ENCODE measurements around the gene TES.
"Not testable (repeated sequence)": the region's sequence is repeated elsewhere in the genome, so short reads cannot be mapped to it uniquely, and the experiment has no call there.

Gene TES

GRCh38 chr7:116283595-116284204 is 73.4 kb downstream of the TES start:
- no peak overlapping the region for H3K27ac ChIP-seq (ENCODE audit: low read depth, low read length)
- H3K36me3 ChIP-seq (ENCODE audit: insufficient read depth, low read length), result no peaks in the 10 kb centered on the region
- no peak overlapping the region for H3K4me3 ChIP-seq (ENCODE audit: low read depth, low read length)
- H3K27me3 ChIP-seq (ENCODE audit: insufficient read depth, low read length), result no peaks in the 10 kb centered on the region
- H3K79me2 ChIP-seq (ENCODE audit: control insufficient read depth, insufficient read depth, low read length, unreplicated experiment), result no peaks in the 10 kb centered on the region
- no peak overlapping the region for H2AFZ ChIP-seq (ENCODE audit: low read length, unreplicated experiment)
- peaks cover 7% of the 10 kb centered on the region for H3K4me1 ChIP-seq (ENCODE audit: control insufficient read depth, insufficient read depth, low read length, unreplicated experiment)

DNA sequence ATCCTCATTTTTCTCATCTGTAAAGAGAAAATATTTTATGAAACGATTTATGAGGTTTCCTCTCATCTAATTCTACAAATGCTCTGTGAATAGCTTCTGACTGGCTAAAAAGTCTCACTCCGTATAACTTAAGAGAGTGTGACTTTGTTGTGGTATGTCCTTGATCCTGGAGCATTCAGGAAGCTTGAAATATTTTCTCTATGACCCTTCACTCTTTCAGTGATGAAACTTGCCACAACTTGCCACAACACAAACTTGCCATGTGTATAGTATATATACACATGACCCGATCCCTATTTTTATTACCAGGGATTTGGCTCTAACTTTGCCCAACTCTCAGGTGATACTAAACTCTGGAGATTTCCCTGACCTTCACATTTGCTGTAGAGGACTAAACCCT is 74.1 kb downstream of the TES start:
- H3K4me3 ChIP-seq (ENCODE audit: low read depth, low read length), result no peak overlapping the region
- H2AFZ ChIP-seq (ENCODE audit: low read length, unreplicated experiment), result no peak overlapping the region
- no peaks in the 10 kb centered on the region for H3K27me3 ChIP-seq (ENCODE audit: insufficient read depth, low read length)
- H3K27ac ChIP-seq (ENCODE audit: low read depth, low read length), result no peak overlapping the region
- H3K4me1 ChIP-seq (ENCODE audit: control insufficient read depth, insufficient read depth, low read length, unreplicated experiment), result peaks cover 7% of the 10 kb centered on the region
- no peaks in the 10 kb centered on the region for H3K79me2 ChIP-seq (ENCODE audit: control insufficient read depth, insufficient read depth, low read length, unreplicated experiment)
- H3K36me3 ChIP-seq (ENCODE audit: insufficient read depth, low read length), result no peaks in the 10 kb centered on the region

GRCh38 chr7:116285252-116285651 is 74.9 kb downstream of the TES start:
- Histone ChIP-seq H3K79me2 (ENCODE audit: control insufficient read depth, insufficient read depth, low read length, unreplicated experiment) (no peaks in the 10 kb centered on the region), H3K4me1 (ENCODE audit: control insufficient read depth, insufficient read depth, low read length, unreplicated experiment) (peaks cover 7% of the 10 kb centered on the region)

GRCh38 chr7:116290740-116291139 is 80.4 kb downstream of the TES start:
- no peak overlapping the region for H2AFZ ChIP-seq (ENCODE audit: low read length, unreplicated experiment)
- no peaks in the 10 kb centered on the region for H3K4me1 ChIP-seq (ENCODE audit: control insufficient read depth, insufficient read depth, low read length, unreplicated experiment)
- H3K4me3 ChIP-seq (ENCODE audit: low read depth, low read length), result no peak overlapping the region
- H3K36me3 ChIP-seq (ENCODE audit: insufficient read depth, low read length), result no peaks in the 10 kb centered on the region
- H3K27me3 ChIP-seq (ENCODE audit: insufficient read depth, low read length), result no peaks in the 10 kb centered on the region
- no peaks in the 10 kb centered on the region for H3K79me2 ChIP-seq (ENCODE audit: control insufficient read depth, insufficient read depth, low read length, unreplicated experiment)
- no peak overlapping the region for H3K27ac ChIP-seq (ENCODE audit: low read depth, low read length)

More at GRCh38 chr7:116285252-116285651, 74.9 kb downstream of the TES start:
- Histone ChIP-seq H2AFZ (ENCODE audit: low read length, unreplicated experiment) (no peak overlapping the region), H3K27me3 (ENCODE audit: insufficient read depth, low read length) (no peaks in the 10 kb centered on the region), H3K4me3 (ENCODE audit: low read depth, low read length) (no peak overlapping the region), H3K36me3 (ENCODE audit: insufficient read depth, low read length) (no peaks in the 10 kb centered on the region), H3K27ac (ENCODE audit: low read depth, low read length) (no peak overlapping the region)

- Histone ChIP-seq H2AFZ (ENCODE audit: low read length, unreplicated experiment) (no peak overlapping the region), H3K36me3 (ENCODE audit: insufficient read depth, low read length) (no peaks in the 10 kb centered on the region), H3K79me2 (ENCODE audit: control insufficient read depth, insufficient read depth, low read length, unreplicated experiment) (no peaks in the 10 kb centered on the region), H3K4me1 (ENCODE audit: control insufficient read depth, insufficient read depth, low read length, unreplicated experiment) (no peaks in the 10 kb centered on the region), H3K4me3 (ENCODE audit: low read depth, low read length) (no peak overlapping the region), H3K27me3 (ENCODE audit: insufficient read depth, low read length) (no peaks in the 10 kb centered on the region), H3K27ac (ENCODE audit: low read depth, low read length) (no peak overlapping the region)
Observed at GRCh38 chr7:116291937-116292336, 81.6 kb downstream of the TES start.

DNA sequence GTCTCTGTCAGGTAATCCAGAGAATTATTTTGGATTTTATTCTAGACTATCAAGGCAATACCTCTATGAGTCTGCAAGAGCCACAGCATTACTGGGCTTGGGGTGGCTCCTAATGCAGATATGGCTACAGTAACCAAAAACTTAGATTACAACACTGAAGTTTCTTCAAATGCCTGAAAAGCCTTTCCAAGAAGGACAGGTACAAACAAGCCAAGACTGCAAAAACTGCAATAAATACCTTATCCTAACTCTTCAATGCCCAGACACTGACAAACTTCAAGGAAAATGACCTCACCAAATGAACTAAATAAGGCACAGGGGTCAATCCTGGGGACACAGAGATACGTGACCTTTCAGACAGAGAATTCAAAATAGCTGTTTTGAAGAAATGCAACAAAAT is 82.0 kb downstream of the TES start:
- Histone ChIP-seq H3K27me3 (ENCODE audit: insufficient read depth, low read length) (no peaks in the 10 kb centered on the region), H2AFZ (ENCODE audit: low read length, unreplicated experiment) (no peak overlapping the region), H3K4me3 (ENCODE audit: low read depth, low read length) (no peak overlapping the region), H3K79me2 (ENCODE audit: control insufficient read depth, insufficient read depth, low read length, unreplicated experiment) (no peaks in the 10 kb centered on the region), H3K36me3 (ENCODE audit: insufficient read depth, low read length) (0 out of 2 replicates have a peak, but pooled peaks cover 2% of the 10 kb centered on the region), H3K27ac (ENCODE audit: low read depth, low read length) (no peak overlapping the region), H3K4me1 (ENCODE audit: control insufficient read depth, insufficient read depth, low read length, unreplicated experiment) (no peaks in the 10 kb centered on the region)

- H3K79me2 ChIP-seq (ENCODE audit: control insufficient read depth, insufficient read depth, low read length, unreplicated experiment), result no peaks in the 10 kb centered on the region
Observed at GRCh38 chr7:116293139-116293538, 82.8 kb downstream of the TES start.

DNA sequence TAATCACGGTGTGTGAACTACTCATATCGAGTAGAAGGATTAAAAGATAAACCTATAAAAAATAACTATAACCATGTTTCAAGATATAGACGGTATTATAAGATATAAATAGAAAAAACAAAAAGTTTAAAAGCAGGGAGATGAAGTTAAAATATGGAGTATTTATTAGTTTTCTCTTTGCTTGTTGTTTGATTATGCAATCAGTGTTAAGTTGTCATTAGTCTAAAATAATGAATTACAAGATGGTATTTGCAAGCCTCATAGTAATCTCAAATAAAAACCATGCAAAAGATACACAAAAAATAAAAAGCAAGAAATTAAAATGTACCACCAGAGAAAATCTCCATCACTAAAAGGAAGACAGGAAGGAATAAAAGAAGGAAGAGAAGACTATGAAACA is 83.3 kb downstream of the TES start:
- H3K27ac ChIP-seq (ENCODE audit: low read depth, low read length), result no peak overlapping the region
- H3K36me3 ChIP-seq (ENCODE audit: insufficient read depth, low read length), result peaks cover 3% of the 10 kb centered on the region; the same call in 1 of the 2 replicates
- H3K79me2 ChIP-seq (ENCODE audit: control insufficient read depth, insufficient read depth, low read length, unreplicated experiment), result no peaks in the 10 kb centered on the region
- H3K4me1 ChIP-seq (ENCODE audit: control insufficient read depth, insufficient read depth, low read length, unreplicated experiment), result no peaks in the 10 kb centered on the region
- no peak overlapping the region for H2AFZ ChIP-seq (ENCODE audit: low read length, unreplicated experiment)
- no peaks in the 10 kb centered on the region for H3K27me3 ChIP-seq (ENCODE audit: insufficient read depth, low read length)
- no peak overlapping the region for H3K4me3 ChIP-seq (ENCODE audit: low read depth, low read length)

More at GRCh38 chr7:116293139-116293538, 82.8 kb downstream of the TES start:
- Histone ChIP-seq H3K27me3 (ENCODE audit: insufficient read depth, low read length) (no peaks in the 10 kb centered on the region), H3K4me1 (ENCODE audit: control insufficient read depth, insufficient read depth, low read length, unreplicated experiment) (no peaks in the 10 kb centered on the region), H3K27ac (ENCODE audit: low read depth, low read length) (no peak overlapping the region), H3K36me3 (ENCODE audit: insufficient read depth, low read length) (0 out of 2 replicates have a peak, but pooled peaks cover 3% of the 10 kb centered on the region), H2AFZ (ENCODE audit: low read length, unreplicated experiment) (no peak overlapping the region), H3K4me3 (ENCODE audit: low read depth, low read length) (no peak overlapping the region)

DNA sequence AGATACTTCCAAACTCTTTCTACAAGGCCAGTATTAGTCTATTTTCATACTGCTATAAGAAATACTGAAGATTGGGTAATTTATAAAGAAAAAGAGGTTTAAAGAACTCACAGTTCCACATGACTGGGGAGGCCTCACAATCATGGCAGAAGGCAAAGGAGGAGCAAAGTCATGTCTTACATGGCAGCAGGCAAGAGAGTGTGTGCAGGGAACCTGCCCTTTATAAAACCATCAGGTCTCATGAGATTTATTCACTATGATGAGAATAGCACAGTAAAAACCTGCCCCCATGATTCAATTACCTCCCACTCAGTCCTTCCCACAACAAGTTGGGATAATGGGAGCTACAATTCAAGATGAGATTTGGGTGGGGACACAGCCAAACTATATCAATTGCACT is 85.6 kb downstream of the TES start:
- H3K27me3 ChIP-seq (ENCODE audit: insufficient read depth, low read length); H3K79me2 ChIP-seq (ENCODE audit: control insufficient read depth, insufficient read depth, low read length, unreplicated experiment); H2AFZ ChIP-seq (ENCODE audit: low read length, unreplicated experiment); H3K4me3 ChIP-seq (ENCODE audit: low read depth, low read length); H3K4me1 ChIP-seq (ENCODE audit: control insufficient read depth, insufficient read depth, low read length, unreplicated experiment); H3K27ac ChIP-seq (ENCODE audit: low read depth, low read length); H3K36me3 ChIP-seq (ENCODE audit: insufficient read depth, low read length): not testable (repeated sequence)

DNA sequence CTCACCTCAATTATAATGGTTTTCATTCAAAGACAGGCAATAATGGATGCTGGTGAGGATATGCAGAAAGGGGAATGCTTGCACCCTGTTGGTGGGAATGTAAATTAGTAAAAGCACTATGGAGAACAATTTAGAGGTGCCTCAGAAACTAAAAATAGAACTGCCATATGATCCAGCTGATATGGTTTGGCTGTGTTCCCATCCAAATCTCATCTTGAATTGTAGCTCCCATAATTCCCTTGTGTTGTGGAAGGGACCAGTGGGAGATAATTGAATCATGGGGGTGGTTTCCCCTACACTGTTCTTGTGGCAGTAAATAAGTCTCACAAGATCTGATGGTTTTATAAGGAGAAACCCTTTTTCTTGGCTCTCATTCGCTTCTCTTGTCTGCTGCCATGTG is 87.7 kb downstream of the TES start:
- Histone ChIP-seq H3K27me3 (ENCODE audit: insufficient read depth, low read length) (no peaks in the 10 kb centered on the region), H2AFZ (ENCODE audit: low read length, unreplicated experiment) (no peak overlapping the region), H3K36me3 (ENCODE audit: insufficient read depth, low read length) (peaks cover 3% of the 10 kb centered on the region; the same call in 1 of the 2 replicates), H3K4me1 (ENCODE audit: control insufficient read depth, insufficient read depth, low read length, unreplicated experiment) (peaks cover 9% of the 10 kb centered on the region), H3K27ac (ENCODE audit: low read depth, low read length) (no peak overlapping the region), H3K79me2 (ENCODE audit: control insufficient read depth, insufficient read depth, low read length, unreplicated experiment) (no peaks in the 10 kb centered on the region), H3K4me3 (ENCODE audit: low read depth, low read length) (no peak overlapping the region)

- Histone ChIP-seq H3K36me3 (ENCODE audit: insufficient read depth, low read length) (peaks cover 3% of the 10 kb centered on the region; the same call in 1 of the 2 replicates), H3K4me1 (ENCODE audit: control insufficient read depth, insufficient read depth, low read length, unreplicated experiment) (peaks cover 9% of the 10 kb centered on the region), H3K79me2 (ENCODE audit: control insufficient read depth, insufficient read depth, low read length, unreplicated experiment) (no peaks in the 10 kb centered on the region), H3K4me3 (ENCODE audit: low read depth, low read length) (no peak overlapping the region), H2AFZ (ENCODE audit: low read length, unreplicated experiment) (no peak overlapping the region), H3K27ac (ENCODE audit: low read depth, low read length) (no peak overlapping the region), H3K27me3 (ENCODE audit: insufficient read depth, low read length) (no peaks in the 10 kb centered on the region)
Observed at GRCh38 chr7:116298576-116298975, 88.2 kb downstream of the TES start.

All from ACC112 (cell line).